Chondrocyte (in vitro differentiated cells): Measurements from ENCODE around the gene HOXA2. TPM values are rescaled to one million over a fixed set of nuclear protein-coding genes. Genes with fewer than 3 reads are reported as not detected.
A peak's percentile ranks its signal among the peaks of the same experiment; 100 is the strongest.

Source experiments
- DNase-seq: peaks from one replicate; pipeline ENCODE4 v3.0.0; 2021; ENCODE audit warnings: mixed read lengths, low spot score
- H3K27ac Mint-ChIP-seq: one replicate; pipeline ENCODE4 v1.8.0; 2021; ENCODE audit warnings: mild to moderate bottlenecking, moderate library complexity, mixed read lengths; ENCODE audit not compliant: unreplicated experiment
- H3K27me3 Mint-ChIP-seq: 2 replicates; pipeline ENCODE4 v1.8.0; 2021; ENCODE audit warnings: low read depth, mixed read lengths
- H3K36me3 Mint-ChIP-seq: 2 replicates; pipeline ENCODE4 v1.8.0; 2021; ENCODE audit warnings: low read depth, mixed read lengths
- H3K4me1 Mint-ChIP-seq: 2 replicates; pipeline ENCODE4 v1.8.0; 2021; ENCODE audit warnings: low read depth, mild to moderate bottlenecking, mixed read lengths
- H3K4me3 Mint-ChIP-seq: one replicate; pipeline ENCODE4 v1.8.0; 2021; ENCODE audit warnings: mild to moderate bottlenecking, moderate library complexity, mixed read lengths; ENCODE audit not compliant: unreplicated experiment
- H3K9me3 Mint-ChIP-seq: 2 replicates; pipeline ENCODE4 v1.8.0; 2021; ENCODE audit warnings: low read depth, mixed read lengths
- total RNA-seq: library from RNA; stranded (reverse); gene quantifications from 3 replicates; pipeline ENCODE4 v1.2.1, GENCODE V29; 2021
- TF ChIP-seq, protein P1 (sequence below): fragments of 200-600 bp; sonication (generic); IDR thresholded peaks from 2 replicates; pipeline ENCODE4 v1.5.0; 2021; ENCODE audit warnings: antibody characterized with exemption, mild to moderate bottlenecking, moderate library complexity

The HOXA2 gene
- total RNA-seq, 1 donor from 2014 or later: 10.2 TPM

DNA sequence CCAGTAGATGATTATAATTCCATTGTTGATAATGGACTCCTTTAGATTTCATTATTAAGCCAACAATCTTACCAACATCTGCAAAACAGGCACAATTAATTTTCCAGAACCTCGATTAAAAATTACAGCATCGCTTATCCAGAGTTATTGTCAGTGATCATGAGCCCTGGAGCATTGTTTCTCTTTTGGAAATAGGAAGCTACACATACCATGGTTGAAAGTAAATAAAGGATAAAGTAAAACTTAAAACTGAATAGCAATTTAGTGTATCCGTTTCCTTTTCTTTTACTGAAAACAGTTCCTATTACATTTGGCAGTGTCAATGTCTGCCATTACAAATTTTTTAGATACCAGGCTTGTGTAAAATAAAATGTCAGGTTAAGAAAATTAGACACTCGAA, 9.9 kb upstream of the HOXA2 start:
- H3K36me3 Mint-ChIP-seq: peaks cover 8% of the 10 kb centered on the region
- no peak for DNase-seq
- H3K27ac Mint-ChIP-seq: peak overlapping the region; percentile 27
- peaks cover 75% of the 10 kb centered on the region for H3K27me3 Mint-ChIP-seq
- H3K4me1 Mint-ChIP-seq: peaks cover 24% of the 10 kb centered on the region
- no peaks in the 10 kb centered on the region for H3K9me3 Mint-ChIP-seq
- peak overlapping the region; percentile 73 for H3K4me3 Mint-ChIP-seq
- TF ChIP-seq, protein P1, sequence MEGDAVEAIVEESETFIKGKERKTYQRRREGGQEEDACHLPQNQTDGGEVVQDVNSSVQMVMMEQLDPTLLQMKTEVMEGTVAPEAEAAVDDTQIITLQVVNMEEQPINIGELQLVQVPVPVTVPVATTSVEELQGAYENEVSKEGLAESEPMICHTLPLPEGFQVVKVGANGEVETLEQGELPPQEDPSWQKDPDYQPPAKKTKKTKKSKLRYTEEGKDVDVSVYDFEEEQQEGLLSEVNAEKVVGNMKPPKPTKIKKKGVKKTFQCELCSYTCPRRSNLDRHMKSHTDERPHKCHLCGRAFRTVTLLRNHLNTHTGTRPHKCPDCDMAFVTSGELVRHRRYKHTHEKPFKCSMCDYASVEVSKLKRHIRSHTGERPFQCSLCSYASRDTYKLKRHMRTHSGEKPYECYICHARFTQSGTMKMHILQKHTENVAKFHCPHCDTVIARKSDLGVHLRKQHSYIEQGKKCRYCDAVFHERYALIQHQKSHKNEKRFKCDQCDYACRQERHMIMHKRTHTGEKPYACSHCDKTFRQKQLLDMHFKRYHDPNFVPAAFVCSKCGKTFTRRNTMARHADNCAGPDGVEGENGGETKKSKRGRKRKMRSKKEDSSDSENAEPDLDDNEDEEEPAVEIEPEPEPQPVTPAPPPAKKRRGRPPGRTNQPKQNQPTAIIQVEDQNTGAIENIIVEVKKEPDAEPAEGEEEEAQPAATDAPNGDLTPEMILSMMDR: no peak

DNA sequence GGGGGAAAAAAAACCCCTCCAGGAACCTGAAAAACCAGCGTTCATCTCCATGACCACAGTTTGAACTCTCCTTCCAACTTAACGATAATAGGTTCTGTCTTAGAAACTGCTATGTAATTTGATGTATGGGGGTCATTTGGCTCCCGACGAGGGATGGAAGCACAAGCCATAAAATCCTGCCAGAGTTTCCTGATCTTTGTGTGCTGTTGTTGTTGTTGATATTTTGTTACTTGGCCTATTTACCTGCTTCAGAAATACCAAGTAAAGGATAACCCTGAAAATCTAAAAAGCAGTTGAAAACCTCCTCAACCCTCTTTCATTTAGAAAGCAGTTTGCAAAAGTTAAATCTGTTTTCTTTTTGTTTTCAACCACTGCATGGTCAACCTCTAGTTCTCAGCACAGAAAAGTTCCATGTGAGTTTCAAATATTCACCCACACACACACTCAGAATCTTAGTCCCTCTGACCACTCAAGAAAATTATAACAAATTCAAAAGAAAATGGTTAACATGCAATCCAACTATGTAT, 9.3 kb upstream of the HOXA2 start:
- H3K4me1 Mint-ChIP-seq: peaks cover 28% of the 10 kb centered on the region
- TF ChIP-seq, protein P1: no peak
- no peaks in the 10 kb centered on the region for H3K9me3 Mint-ChIP-seq
- H3K27ac Mint-ChIP-seq: peak overlapping the region; percentile 65
- peaks cover 69% of the 10 kb centered on the region for H3K27me3 Mint-ChIP-seq
- peak overlapping the region; percentile 73 for H3K4me3 Mint-ChIP-seq
- H3K36me3 Mint-ChIP-seq: peaks cover 8% of the 10 kb centered on the region
- no peak for DNase-seq

DNA sequence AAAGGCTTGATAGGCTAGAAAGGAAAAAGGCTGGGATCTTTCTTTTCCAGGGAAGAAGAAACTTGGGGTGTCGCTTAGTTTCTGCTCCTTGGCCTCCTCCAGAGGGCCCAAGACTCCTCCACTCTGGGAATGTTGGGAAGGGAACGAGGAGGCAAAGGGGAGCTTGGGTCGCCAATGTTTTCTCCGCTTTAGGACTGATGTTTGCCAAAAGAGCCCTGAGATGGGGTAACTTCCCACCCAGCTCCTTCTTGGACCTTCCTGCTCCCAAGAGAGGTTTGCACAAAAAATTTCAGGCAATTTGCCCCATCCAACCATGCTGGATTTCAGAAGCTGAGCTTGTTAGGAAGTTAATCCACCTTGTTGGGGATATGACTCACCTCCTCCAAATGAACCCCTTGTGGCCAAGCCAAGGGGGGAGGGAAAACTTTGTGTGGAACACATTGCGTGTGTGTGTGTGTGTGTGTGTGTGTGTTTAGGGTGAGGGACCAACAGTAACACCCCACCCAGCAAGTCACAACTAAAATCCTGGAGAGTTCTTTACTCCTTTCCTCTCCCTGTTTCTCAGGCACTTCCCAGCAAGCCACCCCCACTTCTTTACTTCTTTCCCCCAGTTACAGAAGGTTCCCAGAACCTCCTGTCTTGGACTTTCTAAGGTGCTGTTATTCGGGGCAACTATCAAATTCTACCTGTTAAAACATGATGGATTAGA, 8.7 kb upstream of the HOXA2 start:
- Mint-ChIP-seq H3K36me3 (peaks cover 8% of the 10 kb centered on the region), H3K27me3 (peaks cover 63% of the 10 kb centered on the region), H3K4me1 (peaks cover 32% of the 10 kb centered on the region), H3K27ac (peak overlapping the region; percentile 65), H3K4me3 (peak overlapping the region; percentile 73), H3K9me3 (no peaks in the 10 kb centered on the region)
- no peak for DNase-seq
- TF ChIP-seq, protein P1: no peak

DNA sequence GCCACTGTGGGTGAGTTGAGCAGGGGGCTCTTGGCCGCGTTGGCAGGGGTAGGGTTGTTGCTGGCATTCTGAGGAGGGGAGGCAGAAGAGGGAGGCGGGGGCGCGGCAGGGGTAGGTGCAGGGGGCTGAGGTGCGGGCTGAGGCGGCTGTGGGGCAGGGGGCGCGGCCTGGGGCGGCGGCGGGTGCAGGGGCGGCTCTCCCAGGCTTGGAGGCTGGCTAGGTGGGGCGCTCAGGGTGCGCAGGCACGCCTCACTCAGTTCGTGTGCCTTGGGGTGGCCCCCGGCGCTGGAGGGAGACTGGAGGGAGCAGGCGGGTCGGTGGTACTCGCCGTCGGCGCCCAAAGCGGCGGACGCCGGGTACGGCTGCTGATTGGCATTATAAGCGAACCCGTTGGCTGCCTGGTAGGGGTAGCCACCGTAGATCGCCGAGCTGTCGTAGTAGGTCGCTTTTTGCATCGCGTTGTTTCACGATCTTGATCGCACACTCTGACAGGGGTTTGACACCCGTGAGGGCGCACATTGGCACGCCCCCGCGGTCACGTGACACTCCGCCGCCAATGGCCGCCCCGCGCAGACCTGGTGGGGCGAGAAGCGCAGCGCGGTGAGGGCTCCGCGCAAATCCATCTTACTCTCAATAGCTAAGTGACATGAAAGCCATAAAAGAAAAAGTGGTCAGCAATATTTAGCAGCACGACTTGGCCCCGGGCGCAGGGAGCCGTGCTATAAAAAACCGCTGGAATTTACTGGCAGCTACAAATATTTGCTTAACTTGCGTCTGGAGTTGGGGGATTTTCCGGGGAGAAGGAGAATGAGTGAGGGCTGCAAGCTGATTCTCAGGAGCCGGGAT, 7.9 kb upstream of the HOXA2 start:
- H3K27ac Mint-ChIP-seq: peak overlapping the region; percentile 65
- peaks cover 8% of the 10 kb centered on the region for H3K36me3 Mint-ChIP-seq
- TF ChIP-seq, protein P1: no peak
- no peak for DNase-seq
- peaks cover 56% of the 10 kb centered on the region for H3K27me3 Mint-ChIP-seq
- H3K9me3 Mint-ChIP-seq: no peaks in the 10 kb centered on the region
- peaks cover 40% of the 10 kb centered on the region for H3K4me1 Mint-ChIP-seq
- peak overlapping the region; percentile 73 for H3K4me3 Mint-ChIP-seq

DNA sequence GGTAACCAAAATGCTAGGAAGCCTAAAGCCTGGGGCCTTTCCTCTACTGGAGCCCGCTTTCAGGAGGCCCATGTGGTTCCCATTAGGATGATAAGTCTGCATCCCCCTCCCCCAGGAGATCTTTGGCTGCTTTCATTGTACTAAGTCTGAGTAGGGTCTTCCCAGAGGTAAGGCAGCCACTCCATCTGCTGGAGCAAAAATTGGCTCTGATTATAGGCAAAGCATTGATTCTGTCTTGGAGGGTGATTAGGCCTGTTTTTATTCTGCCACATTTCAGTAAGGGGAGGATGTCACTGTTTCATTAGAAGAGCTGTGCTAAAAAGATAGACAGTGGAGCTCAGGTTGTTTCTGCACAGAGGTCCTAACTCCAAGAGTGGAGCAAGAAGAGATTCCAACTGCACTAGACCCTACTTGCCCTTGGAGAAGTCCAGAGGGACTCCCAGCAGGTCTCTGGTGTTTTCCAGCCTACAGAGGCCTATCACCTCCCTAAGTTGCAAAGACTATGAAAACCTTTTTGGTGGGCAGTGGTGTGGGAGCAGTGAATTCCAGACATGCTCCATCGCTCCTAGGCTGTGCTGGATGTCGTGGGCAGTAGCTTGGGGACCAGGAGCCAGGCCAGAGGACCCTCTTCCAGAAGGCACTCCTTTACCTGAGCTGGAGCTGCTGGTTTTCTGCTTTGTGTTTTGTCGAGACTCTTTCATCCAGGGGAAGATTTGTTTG, 7.1 kb upstream of the HOXA2 start:
- H3K27me3 Mint-ChIP-seq: peaks cover 49% of the 10 kb centered on the region
- peaks cover 48% of the 10 kb centered on the region for H3K4me1 Mint-ChIP-seq
- peak overlapping the region; percentile 57 for H3K27ac Mint-ChIP-seq
- H3K36me3 Mint-ChIP-seq: peaks cover 8% of the 10 kb centered on the region
- H3K9me3 Mint-ChIP-seq: no peaks in the 10 kb centered on the region
- H3K4me3 Mint-ChIP-seq: peak overlapping the region; percentile 65
- TF ChIP-seq, protein P1: no peak
- DNase-seq: no peak
